ENCODE results near the gene ITGA3. TPM values are rescaled to one million over a fixed set of nuclear protein-coding genes. Genes with fewer than 3 reads are reported as not detected.

Gene ITGA3
- total RNA-seq, 2 donors from 2014 or later: 16.6 to 21.7 TPM

GRCh38 chr17:50034498-50035364, 21.2 kb upstream of the ITGA3 start:
- H3K9me3 ChIP-seq (ENCODE audit: control insufficient read depth, low read length): no peaks in the 10 kb centered on the region

GRCh38 chr17:50035421-50035879, 20.5 kb upstream of the ITGA3 start:
- Histone ChIP-seq H3K4me3 (ENCODE audit: low read length) (no peak overlapping the region), H3K9ac (ENCODE audit: extremely low read depth, low read length, poor library complexity, severe bottlenecking) (no peak overlapping the region), H3K4me1 (ENCODE audit: control insufficient read depth, insufficient read depth, low read length) (peaks cover 16% of the 10 kb centered on the region), H3K27ac (ENCODE audit: low read depth, low read length) (no peak overlapping the region), H3K9me3 (ENCODE audit: control insufficient read depth, low read length) (no peaks in the 10 kb centered on the region), H3K27me3 (ENCODE audit: control insufficient read depth, insufficient read depth, low read length, poor library complexity, severe bottlenecking) (no peaks in the 10 kb centered on the region), H3K36me3 (ENCODE audit: control insufficient read depth, insufficient read depth, low read length) (no peaks in the 10 kb centered on the region)
- peak; percentile 45 for TF ChIP-seq CTCF (conservative IDR thresholded peaks at IDR 0.05)
- H3K9me3 Mint-ChIP-seq: no peaks in the 10 kb centered on the region
- no peak overlapping the region for H3K4me3 Mint-ChIP-seq
- peaks cover 32% of the 10 kb centered on the region for H3K4me1 Mint-ChIP-seq
- no peak for DNase-seq
- H3K27ac Mint-ChIP-seq: no peak overlapping the region
- peaks cover 5% of the 10 kb centered on the region for H3K27me3 Mint-ChIP-seq (ENCODE audit: insufficient read depth)
- no peaks in the 10 kb centered on the region for H3K36me3 Mint-ChIP-seq (ENCODE audit: low read depth)
- WGBS, 2 experiments (ENCODE audit: insufficient coverage in 1 of 2, insufficient read length in 1 of 2): 83 to 90% methylated on average over 4 to 5 of the region's 5 CpGs

More at GRCh38 chr17:50034498-50035364, 21.2 kb upstream of the ITGA3 start:
- DNase-seq: peak; percentile 68
- Mint-ChIP-seq H3K27me3 (ENCODE audit: insufficient read depth) (peaks cover 5% of the 10 kb centered on the region), H3K36me3 (ENCODE audit: low read depth) (no peaks in the 10 kb centered on the region), H3K4me1 (peaks cover 32% of the 10 kb centered on the region), H3K4me3 (no peak overlapping the region), H3K9me3 (no peaks in the 10 kb centered on the region), H3K27ac (no peak overlapping the region)
- no peak overlapping the region for H3K4me3 ChIP-seq (ENCODE audit: low read length)
- H3K36me3 ChIP-seq (ENCODE audit: control insufficient read depth, insufficient read depth, low read length): no peaks in the 10 kb centered on the region
- H3K27me3 ChIP-seq (ENCODE audit: control insufficient read depth, insufficient read depth, low read length, poor library complexity, severe bottlenecking): no peaks in the 10 kb centered on the region
- TF ChIP-seq CTCF (conservative IDR thresholded peaks at IDR 0.05): no peak
- H3K4me1 ChIP-seq (ENCODE audit: control insufficient read depth, insufficient read depth, low read length): peaks cover 16% of the 10 kb centered on the region
- no peak overlapping the region for H3K27ac ChIP-seq (ENCODE audit: low read depth, low read length)
- 81 to 85% methylated on average over 11 to 16 of the region's 16 CpGs for WGBS, 2 experiments (ENCODE audit: insufficient coverage in 1 of 2, insufficient read length in 1 of 2)
- H3K9ac ChIP-seq (ENCODE audit: extremely low read depth, low read length, poor library complexity, severe bottlenecking): no peak overlapping the region

- TF ChIP-seq CTCF (conservative IDR thresholded peaks at IDR 0.05): no peak
- Mint-ChIP-seq H3K4me3 (peak overlapping the region; percentile 11), H3K4me1 (peaks cover 32% of the 10 kb centered on the region), H3K27me3 (ENCODE audit: insufficient read depth) (peaks cover 5% of the 10 kb centered on the region), H3K9me3 (no peaks in the 10 kb centered on the region), H3K27ac (no peak overlapping the region), H3K36me3 (ENCODE audit: low read depth) (no peaks in the 10 kb centered on the region)
- no peak for DNase-seq
- Histone ChIP-seq H3K36me3 (ENCODE audit: control insufficient read depth, insufficient read depth, low read length) (no peaks in the 10 kb centered on the region), H3K9ac (ENCODE audit: extremely low read depth, low read length, poor library complexity, severe bottlenecking) (no peak overlapping the region), H3K4me3 (ENCODE audit: low read length) (no peak overlapping the region), H3K9me3 (ENCODE audit: control insufficient read depth, low read length) (no peaks in the 10 kb centered on the region), H3K4me1 (ENCODE audit: control insufficient read depth, insufficient read depth, low read length) (peaks cover 16% of the 10 kb centered on the region), H3K27ac (ENCODE audit: low read depth, low read length) (no peak overlapping the region), H3K27me3 (ENCODE audit: control insufficient read depth, insufficient read depth, low read length, poor library complexity, severe bottlenecking) (no peaks in the 10 kb centered on the region)
- 90% methylated on average over 1 of the region's 1 CpG; no CpG with 5 or more reads in 1 of the 2 experiments for WGBS, 2 experiments (ENCODE audit: insufficient coverage in 1 of 2, insufficient read length in 1 of 2)
Observed at GRCh38 chr17:50035945-50036344, 20.0 kb upstream of the ITGA3 start.

Measured in endodermal cell (in vitro differentiated cells).